ENCODE results near the gene NGF.
"Not testable (repeated sequence)": the region's sequence is repeated elsewhere in the genome, so short reads cannot be mapped to it uniquely, and the experiment has no call there.

NGF gene

DNA sequence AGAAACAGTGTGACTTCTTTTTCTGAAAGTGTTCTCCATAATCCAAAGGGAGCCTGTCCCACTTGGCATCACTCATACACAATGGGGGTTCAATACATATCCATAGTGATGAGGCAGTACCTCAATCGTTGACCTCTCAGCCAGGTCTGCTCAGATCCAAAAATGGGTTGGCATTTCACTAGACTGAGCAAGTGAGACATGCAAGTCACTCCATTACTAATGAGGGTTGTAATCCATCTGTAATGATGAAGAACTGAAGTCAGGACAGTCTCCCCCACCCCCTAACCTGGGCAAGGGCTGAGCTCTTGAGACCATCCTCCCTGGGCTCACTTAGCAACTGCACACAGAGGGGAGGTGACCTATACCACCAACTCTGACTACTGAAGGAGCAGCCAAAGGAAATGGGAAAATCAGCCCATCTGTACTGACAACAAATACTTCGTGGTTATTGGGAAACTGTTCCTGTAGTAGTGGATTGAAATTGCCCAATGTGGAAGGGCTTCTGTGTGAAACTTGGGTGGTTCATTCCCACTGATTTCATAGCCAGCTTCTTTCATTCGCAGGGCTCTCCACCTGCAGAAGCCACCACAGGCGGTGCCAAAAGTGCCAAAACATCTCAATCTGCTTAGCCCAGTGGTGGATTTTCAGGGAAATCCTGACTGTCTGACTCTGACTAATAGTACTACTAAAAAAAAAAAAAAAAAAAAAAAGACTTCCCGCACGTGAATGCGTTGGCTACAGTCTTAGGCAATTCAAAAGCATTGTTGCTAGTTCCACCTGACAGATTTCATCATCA, 5.0 kb downstream of the NGF start:
- no peak for DNase-seq

DNA sequence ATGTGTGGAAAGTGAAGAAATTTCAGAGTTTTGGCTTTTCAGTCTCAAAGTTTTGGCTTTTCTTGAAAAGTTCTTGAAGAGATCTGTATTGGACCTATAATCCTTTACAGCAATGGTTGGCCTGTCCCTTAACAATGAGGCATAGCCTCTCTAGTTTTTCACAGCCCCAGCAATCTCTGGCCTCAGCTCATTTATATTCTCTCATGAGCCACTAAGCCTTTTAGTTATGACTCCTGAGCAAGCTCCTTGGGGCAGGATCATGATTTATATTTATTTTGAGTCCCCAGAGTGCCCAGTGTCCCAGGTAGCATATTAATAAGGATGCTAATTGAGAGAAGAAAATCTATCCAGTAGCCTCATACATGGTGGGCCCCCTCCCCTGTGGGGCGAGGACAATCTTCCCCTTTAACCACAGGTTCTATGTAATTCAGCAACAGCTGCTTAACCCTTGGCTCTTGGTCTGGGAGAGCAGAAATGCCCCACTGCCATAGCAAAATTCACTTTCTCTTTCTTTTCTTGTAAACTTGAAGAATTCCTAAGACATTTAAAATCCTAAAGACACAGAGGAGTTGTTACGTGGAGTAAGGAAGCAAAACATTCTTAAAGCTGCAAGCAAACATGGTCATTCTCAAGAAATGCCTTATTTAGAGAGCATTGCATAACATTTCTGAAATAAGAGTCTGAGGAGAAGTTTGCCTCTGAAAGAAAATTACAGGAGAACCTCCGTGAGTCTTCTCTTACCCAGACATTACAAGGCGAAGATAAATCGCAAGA, 6.3 kb downstream of the NGF start:
- no peak for DNase-seq

- no peak for DNase-seq
Measured at GRCh38 chr1:115330480-115331013, 7.5 kb downstream of the NGF start.

GRCh38 chr1:115329965-115330364, 8.1 kb downstream of the NGF start:
- DNase-seq = no peak

DNA sequence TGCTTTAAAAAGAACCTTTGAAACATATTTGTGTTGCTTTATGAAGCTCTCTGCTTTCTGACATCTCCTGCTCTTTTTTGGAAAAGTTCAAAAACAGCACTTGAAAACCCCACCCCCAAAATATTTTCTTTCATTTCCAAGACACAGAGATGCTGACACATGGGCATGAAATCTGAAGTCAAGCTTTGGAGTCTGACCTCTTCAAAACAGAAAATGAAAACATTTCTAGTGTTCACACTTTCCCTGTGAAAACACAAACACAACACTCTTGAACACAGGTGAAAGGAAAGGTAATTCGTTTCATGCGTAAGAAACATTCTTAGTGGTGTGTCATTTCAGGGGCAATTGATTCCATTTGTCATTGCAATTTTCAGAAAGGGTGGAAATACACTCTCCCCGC, 10.8 kb downstream of the NGF start:
- no peak for DNase-seq

DNA sequence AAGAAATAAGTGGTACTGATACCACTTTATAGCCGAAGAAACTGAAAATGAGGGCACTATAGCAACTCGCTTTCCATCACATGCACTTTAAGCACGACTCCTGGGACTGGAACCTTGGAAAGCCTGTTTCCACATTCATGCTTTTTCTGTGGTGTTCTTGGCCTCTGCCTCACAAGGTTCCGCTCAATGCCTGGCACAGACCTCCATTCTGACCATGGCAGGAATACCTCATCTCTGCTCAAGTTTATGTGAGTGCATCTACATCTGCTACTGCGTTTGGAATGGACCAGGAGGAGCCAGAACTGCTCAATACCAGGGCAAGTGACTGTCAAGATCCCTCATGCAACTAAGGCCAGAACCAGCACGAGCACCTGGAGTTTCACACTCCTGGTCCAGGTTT, 11.6 kb downstream of the NGF start:
- DNase-seq = no peak

DNA sequence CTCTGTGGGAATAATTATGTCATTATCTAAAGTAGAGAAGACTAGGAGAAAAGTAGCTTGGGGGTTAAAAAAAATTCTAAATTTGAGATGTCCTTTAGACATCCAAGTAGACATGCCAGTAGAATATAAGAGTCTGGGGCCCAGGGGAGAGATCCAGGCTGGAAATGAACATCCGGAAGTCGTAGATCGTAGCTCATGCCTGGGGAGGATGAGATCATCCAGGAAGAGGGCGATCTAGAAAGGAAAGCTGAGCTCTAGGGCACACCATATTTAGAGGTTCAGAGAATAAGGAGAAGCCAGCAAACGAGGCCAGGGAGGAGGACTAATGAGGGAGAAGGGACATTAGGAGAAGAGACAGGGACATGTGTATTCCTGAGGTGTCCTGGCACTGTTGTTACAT, 12.2 kb downstream of the NGF start:
- DNase-seq = no peak

- DNase-seq = no peak
Measured at GRCh38 chr1:115324649-115325420, 13.2 kb downstream of the NGF start.

- DNase-seq = no peak
Measured at GRCh38 chr1:115323366-115324004, 14.6 kb downstream of the NGF start.

DNA sequence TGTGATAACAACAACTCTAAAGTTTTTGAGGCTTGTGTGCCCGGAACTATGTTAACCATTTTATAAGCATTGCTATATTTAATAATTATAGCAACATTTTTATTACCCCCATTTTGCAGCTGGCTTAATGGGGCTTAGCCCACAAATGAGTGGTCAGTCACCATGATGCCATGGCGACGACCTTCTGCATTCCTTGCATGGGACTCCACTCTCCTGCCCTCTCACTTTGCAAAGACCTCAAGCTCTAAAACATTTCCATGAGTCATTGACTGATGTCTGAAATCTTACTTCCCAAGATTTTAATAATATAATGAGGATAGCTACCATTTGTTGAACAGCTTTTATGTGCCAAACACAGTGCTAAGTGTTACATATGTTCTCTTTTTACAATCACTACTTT, 15.4 kb downstream of the NGF start:
- DNase-seq = no peak

GRCh38 chr1:115320377-115320776, 17.7 kb downstream of the NGF start:
- DNase-seq = no peak

- DNase-seq = no peak
Measured at GRCh38 chr1:115319706-115320105, 18.3 kb downstream of the NGF start.

GRCh38 chr1:115317101-115318012, 20.7 kb downstream of the NGF start:
- no peak for DNase-seq

DNA sequence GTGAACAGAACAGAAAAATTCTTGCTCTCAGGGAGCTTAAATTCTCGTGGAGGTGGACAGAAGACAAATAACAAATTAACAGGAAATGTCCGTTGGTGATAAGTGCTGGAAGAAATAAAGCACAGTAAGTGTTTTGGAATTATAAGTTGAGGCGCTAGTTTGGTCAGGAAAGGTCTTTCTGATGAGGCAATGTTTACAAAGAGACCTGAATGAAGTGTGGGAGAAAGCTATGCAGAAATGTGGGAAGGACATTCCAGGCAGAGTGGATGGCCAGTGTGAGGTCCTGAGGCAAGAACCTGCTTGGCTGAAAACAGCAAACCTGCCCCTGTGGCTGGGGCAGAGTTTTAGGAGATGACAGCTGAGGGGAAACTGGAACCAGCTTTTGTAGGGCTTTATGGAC, 23.3 kb downstream of the NGF start:
- DNase-seq = no peak

GRCh38 chr1:115314092-115314491, 24.0 kb downstream of the NGF start:
- no peak for DNase-seq

DNA sequence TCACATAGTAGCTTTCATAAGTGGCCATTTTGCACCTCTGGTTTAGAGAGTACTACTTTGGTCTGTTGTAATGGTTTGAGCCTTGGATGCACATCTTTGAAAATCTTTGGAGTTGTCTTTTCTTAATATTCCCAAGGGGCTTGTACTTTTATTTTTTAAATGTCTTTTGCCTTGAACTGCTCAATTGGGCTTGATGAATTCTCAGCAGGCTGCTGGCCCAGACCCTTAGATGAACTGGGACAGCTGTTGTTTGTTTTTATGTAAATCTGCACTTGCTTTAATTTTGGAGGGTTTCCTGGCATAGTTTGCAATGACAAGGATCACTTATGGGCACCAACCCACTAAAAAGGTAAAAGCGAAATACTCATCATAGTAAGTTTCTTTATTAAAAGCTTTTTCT, 24.9 kb downstream of the NGF start:
- DNase-seq = no peak

DNA sequence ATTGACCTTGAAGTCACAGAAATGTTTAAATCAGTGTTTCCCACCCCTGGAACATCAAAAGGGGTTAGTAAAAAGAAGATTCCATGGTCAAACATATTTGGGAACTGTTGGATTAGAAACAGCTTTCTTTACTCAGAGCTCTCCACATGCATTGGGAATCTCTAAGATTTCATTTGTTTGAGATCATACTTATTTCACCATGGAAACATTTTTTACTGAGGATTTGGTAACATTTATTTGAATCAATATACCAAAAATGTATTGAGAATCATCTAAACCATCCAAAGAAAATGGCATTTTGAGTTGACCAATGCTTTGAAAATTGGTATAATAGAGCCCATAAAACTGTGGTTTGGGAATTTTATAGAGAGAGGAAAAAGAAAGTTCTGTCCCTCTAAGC, 25.3 kb downstream of the NGF start:
- no peak for DNase-seq

GRCh38 chr1:115311474-115311989, 26.5 kb downstream of the NGF start:
- no peak for DNase-seq

- DNase-seq = no peak
Measured at GRCh38 chr1:115310581-115311473, 27.2 kb downstream of the NGF start.

- not testable (repeated sequence) for DNase-seq
Measured at GRCh38 chr1:115309504-115309903, 28.5 kb downstream of the NGF start.
